Loucy (cell line): ENCODE results near the gene DTNA.

ENCODE experiments used
- H2AFZ ChIP-seq: fragments of 200-600 bp; sonication (generic); 2 replicates; pipeline ENCODE4 v1.6.0; 2016; ENCODE audit warnings: antibody characterized with exemption, mild to moderate bottlenecking, low read length, moderate library complexity
- H3F3A ChIP-seq: fragments of 200-600 bp; 2 replicates; pipeline ENCODE4 v1.6.0; 2016; ENCODE audit warnings: antibody characterized with exemption, low read depth, mild to moderate bottlenecking
- H3K27me3 ChIP-seq: fragments of 200-600 bp; sonication (generic); 2 replicates; pipeline ENCODE4 v1.6.1; 2014; ENCODE audit warnings: low read length, mild to moderate bottlenecking; ENCODE audit not compliant: insufficient read depth, poor library complexity, severe bottlenecking
- H3K36me3 ChIP-seq: fragments of 200-600 bp; sonication (generic); 2 replicates; pipeline ENCODE4 v1.6.1; 2016; ENCODE audit warnings: low read length; ENCODE audit not compliant: insufficient read depth
- H3K4me1 ChIP-seq: fragments of 200-600 bp; sonication (generic); 2 replicates; pipeline ENCODE4 v1.5.1; 2014; ENCODE audit warnings: low read length, mild to moderate bottlenecking; ENCODE audit not compliant: insufficient read depth, poor library complexity, severe bottlenecking
- H3K4me2 ChIP-seq: fragments of 200-600 bp; sonication (generic); 2 replicates; pipeline ENCODE4 v1.6.0; 2014; ENCODE audit warnings: antibody characterized with exemption, low read length, low read depth, mild to moderate bottlenecking; ENCODE audit not compliant: poor library complexity, severe bottlenecking
- H3K4me3 ChIP-seq: fragments of 200-600 bp; sonication (generic); 2 replicates; pipeline ENCODE4 v1.5.1; 2014; ENCODE audit warnings: low read length, mild to moderate bottlenecking, mixed read lengths; ENCODE audit not compliant: poor library complexity, severe bottlenecking
- H3K79me2 ChIP-seq: fragments of 200-600 bp; sonication (generic); 2 replicates; pipeline ENCODE4 v1.6.1; 2014; ENCODE audit warnings: low read length; ENCODE audit not compliant: insufficient read depth
- H3K9ac ChIP-seq: fragments of 200-600 bp; sonication (generic); 2 replicates; pipeline ENCODE4 v1.6.0; 2014; ENCODE audit warnings: mild to moderate bottlenecking, low read depth, low read length, moderate library complexity; ENCODE audit not compliant: poor library complexity, severe bottlenecking
- H3K9me2 ChIP-seq: fragments of 200-600 bp; sonication (generic); replicated peaks from 2 replicates; pipeline ENCODE4 v1.6.1; 2016; ENCODE audit warnings: low read depth, low read length, mixed read lengths
- H3K9me3 ChIP-seq: fragments of 200-600 bp; sonication (generic); 2 replicates; pipeline ENCODE4 v1.6.1; 2014; ENCODE audit warnings: mild to moderate bottlenecking, antibody characterized with exemption, low read length, low read depth; ENCODE audit not compliant: insufficient read depth
- H4K20me1 ChIP-seq: fragments of 200-600 bp; sonication (generic); 2 replicates; pipeline ENCODE4 v1.6.0; 2014; ENCODE audit warnings: antibody characterized with exemption, low read length, mild to moderate bottlenecking; ENCODE audit not compliant: insufficient read depth, poor library complexity, severe bottlenecking
- EZH2phosphoT487 ChIP-seq: fragments of 200-600 bp; IDR thresholded peaks from 2 replicates; pipeline ENCODE4 v1.6.1; 2018; ENCODE audit warnings: antibody characterized with exemption, mild to moderate bottlenecking, moderate library complexity, borderline replicate concordance
- TF ChIP-seq, protein P1 (sequence below): fragments of 200-600 bp; sonication (generic); conservative IDR thresholded peaks from 2 replicates; pipeline ENCODE4 v1.5.1; 2014; ENCODE audit warnings: mild to moderate bottlenecking, antibody characterized with exemption, low read length

Gene DTNA

DNA sequence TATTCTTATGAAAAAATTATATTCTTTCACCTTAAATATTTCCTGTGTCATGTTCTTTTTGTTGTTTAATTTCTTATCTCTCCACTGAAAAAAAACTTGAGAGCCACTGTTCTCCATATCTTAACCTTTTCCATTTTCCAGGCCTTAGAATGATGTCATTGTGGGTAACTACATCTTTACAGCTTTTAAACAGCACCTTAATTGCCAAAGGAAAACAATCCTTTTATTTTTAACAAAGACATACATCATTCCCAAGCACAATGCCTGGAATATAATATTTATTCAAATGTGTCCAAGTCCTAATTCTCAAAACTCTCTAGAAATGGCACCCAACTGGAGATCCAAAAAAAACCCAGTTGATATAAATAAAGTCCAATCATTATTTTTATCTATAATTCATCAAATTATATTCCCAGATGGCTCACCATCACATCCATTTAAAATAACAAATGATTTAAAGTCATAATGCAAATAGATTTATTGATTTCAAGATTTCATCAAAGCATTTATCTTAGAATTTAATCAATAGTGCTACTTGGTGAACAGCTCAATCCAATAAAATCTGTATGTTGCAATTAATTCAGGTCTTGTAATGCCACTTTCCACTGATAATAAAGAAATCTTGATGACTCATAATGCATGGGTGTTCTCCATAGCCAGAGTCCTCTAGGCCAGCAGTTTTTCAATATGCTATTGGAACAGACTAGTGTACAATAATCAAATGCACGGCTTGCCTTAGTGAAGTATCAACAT, 224.0 kb downstream of the DTNA start:
- H2AFZ ChIP-seq = no peak overlapping the region
- no peak overlapping the region for H3K4me2 ChIP-seq
- H3K9me2 ChIP-seq = no peaks in the 10 kb centered on the region
- TF ChIP-seq EZH2phosphoT487 = no peak
- TF ChIP-seq, protein P1, sequence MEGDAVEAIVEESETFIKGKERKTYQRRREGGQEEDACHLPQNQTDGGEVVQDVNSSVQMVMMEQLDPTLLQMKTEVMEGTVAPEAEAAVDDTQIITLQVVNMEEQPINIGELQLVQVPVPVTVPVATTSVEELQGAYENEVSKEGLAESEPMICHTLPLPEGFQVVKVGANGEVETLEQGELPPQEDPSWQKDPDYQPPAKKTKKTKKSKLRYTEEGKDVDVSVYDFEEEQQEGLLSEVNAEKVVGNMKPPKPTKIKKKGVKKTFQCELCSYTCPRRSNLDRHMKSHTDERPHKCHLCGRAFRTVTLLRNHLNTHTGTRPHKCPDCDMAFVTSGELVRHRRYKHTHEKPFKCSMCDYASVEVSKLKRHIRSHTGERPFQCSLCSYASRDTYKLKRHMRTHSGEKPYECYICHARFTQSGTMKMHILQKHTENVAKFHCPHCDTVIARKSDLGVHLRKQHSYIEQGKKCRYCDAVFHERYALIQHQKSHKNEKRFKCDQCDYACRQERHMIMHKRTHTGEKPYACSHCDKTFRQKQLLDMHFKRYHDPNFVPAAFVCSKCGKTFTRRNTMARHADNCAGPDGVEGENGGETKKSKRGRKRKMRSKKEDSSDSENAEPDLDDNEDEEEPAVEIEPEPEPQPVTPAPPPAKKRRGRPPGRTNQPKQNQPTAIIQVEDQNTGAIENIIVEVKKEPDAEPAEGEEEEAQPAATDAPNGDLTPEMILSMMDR = no peak
- no peaks in the 10 kb centered on the region for H3K79me2 ChIP-seq
- no peaks in the 10 kb centered on the region for H3K4me1 ChIP-seq
- no peaks in the 10 kb centered on the region for H3K9me3 ChIP-seq
- H3K36me3 ChIP-seq = no peaks in the 10 kb centered on the region
- H4K20me1 ChIP-seq = no peaks in the 10 kb centered on the region
- H3F3A ChIP-seq = no peaks in the 10 kb centered on the region
- H3K27me3 ChIP-seq = no peaks in the 10 kb centered on the region
- no peak overlapping the region for H3K9ac ChIP-seq
- H3K4me3 ChIP-seq = no peak overlapping the region

DNA sequence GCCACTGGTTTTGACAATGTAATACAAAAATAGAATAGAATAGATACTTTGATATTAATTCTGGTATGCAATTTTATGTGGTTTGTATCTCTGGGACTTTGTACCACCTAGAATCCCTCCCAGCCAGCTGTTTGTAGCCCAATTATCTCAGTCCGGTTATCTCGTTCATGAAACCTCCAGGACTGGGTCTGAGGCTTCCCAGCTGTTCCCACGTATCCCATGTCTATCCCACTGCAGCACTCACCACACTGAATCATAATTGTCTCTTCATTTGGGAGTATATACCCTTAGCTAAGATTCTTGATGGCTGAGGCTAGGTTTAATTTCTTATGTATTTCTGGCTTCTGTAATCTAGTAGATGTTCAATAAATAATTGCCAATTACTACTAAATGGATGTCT, 226.7 kb downstream of the DTNA start:
- Histone ChIP-seq H2AFZ (no peak overlapping the region), H3K9me2 (no peaks in the 10 kb centered on the region)
- no peak for TF ChIP-seq EZH2phosphoT487
- TF ChIP-seq, protein P1 = no peak

GRCh38 chr18:34938090-34938489, 228.0 kb downstream of the DTNA start:
- Histone ChIP-seq H3F3A (no peaks in the 10 kb centered on the region), H3K79me2 (no peaks in the 10 kb centered on the region)
- TF ChIP-seq, protein P1 = no peak
- TF ChIP-seq EZH2phosphoT487 = no peak

More for the DNA sequence above, 226.7 kb downstream of the DTNA start:
- H3F3A ChIP-seq = no peaks in the 10 kb centered on the region
- no peaks in the 10 kb centered on the region for H3K27me3 ChIP-seq
- H3K9ac ChIP-seq = no peak overlapping the region
- no peaks in the 10 kb centered on the region for H3K9me3 ChIP-seq
- no peaks in the 10 kb centered on the region for H4K20me1 ChIP-seq
- H3K4me1 ChIP-seq = no peaks in the 10 kb centered on the region
- H3K4me3 ChIP-seq = no peak overlapping the region
- H3K4me2 ChIP-seq = no peak overlapping the region
- no peaks in the 10 kb centered on the region for H3K36me3 ChIP-seq
- no peaks in the 10 kb centered on the region for H3K79me2 ChIP-seq

More at GRCh38 chr18:34938090-34938489, 228.0 kb downstream of the DTNA start:
- H3K9me3 ChIP-seq = no peaks in the 10 kb centered on the region
- no peaks in the 10 kb centered on the region for H3K4me1 ChIP-seq
- H3K4me2 ChIP-seq = no peak overlapping the region
- no peak overlapping the region for H2AFZ ChIP-seq
- no peaks in the 10 kb centered on the region for H4K20me1 ChIP-seq
- H3K36me3 ChIP-seq = no peaks in the 10 kb centered on the region
- no peak overlapping the region for H3K9ac ChIP-seq
- no peak overlapping the region for H3K4me3 ChIP-seq
- H3K27me3 ChIP-seq = no peaks in the 10 kb centered on the region
- H3K9me2 ChIP-seq = no peaks in the 10 kb centered on the region
